ENCODE measurements around the gene NT5C3A. TPM values are rescaled to one million over a fixed set of nuclear protein-coding genes. Genes with fewer than 3 reads are reported as not detected.
"Not testable (repeated sequence)": the region's sequence is repeated elsewhere in the genome, so short reads cannot be mapped to it uniquely, and the experiment has no call there.

Gene NT5C3A
- total and polyA plus RNA-seq, 9 donors: 17.4 to 33.0 (median 22.4) TPM

- Histone ChIP-seq H3K4me1 (ENCODE audit: insufficient read depth) (no peaks in the 10 kb centered on the region), H3K9me3 (no peaks in the 10 kb centered on the region), H3K4me3 (no peak overlapping the region), H3K36me3 (no peaks in the 10 kb centered on the region), H3K27me3 (no peaks in the 10 kb centered on the region), H3K27ac (no peak overlapping the region)
- 63 to 80% (median 72%) methylated on average over 3 of the region's 3 CpGs for WGBS, 3 donors
- intact Hi-C loops (cut with DNase I): loop anchor here in 1 of 4 donors (10.0 kb wide), 1 partner anchor 336 kb away; no protein-coding TSS in a partner anchor
- no peak for DNase-seq
- TF ChIP-seq POLR2A (IDR thresholded peaks at IDR 0.05): no peak
- no peak for TF ChIP-seq CTCF (IDR thresholded peaks at IDR 0.05)
- TF ChIP-seq EP300 (IDR thresholded peaks at IDR 0.05): no peak
These were observed 38.2 kb upstream of the NT5C3A start for GRCh38 chr7:33100770-33101169.

- H3K27ac ChIP-seq: no peak overlapping the region
- intact Hi-C loops (cut with DNase I): no loop called here
- 67 to 72% (median 67%) methylated on average over 4 of the region's 4 CpGs for WGBS, 3 donors
- no peaks in the 10 kb centered on the region for H3K36me3 ChIP-seq
- H3K4me3 ChIP-seq: no peak overlapping the region
- no peak for DNase-seq
- TF ChIP-seq CTCF (IDR thresholded peaks at IDR 0.05) (no peak), POLR2A (IDR thresholded peaks at IDR 0.05) (no peak), EP300 (IDR thresholded peaks at IDR 0.05) (no peak)
- H3K27me3 ChIP-seq: no peaks in the 10 kb centered on the region
- no peaks in the 10 kb centered on the region for H3K9me3 ChIP-seq
- H3K4me1 ChIP-seq (ENCODE audit: insufficient read depth): no peaks in the 10 kb centered on the region
These were observed 36.8 kb upstream of the NT5C3A start for GRCh38 chr7:33099154-33099940.

- H3K4me1 ChIP-seq (ENCODE audit: insufficient read depth); H3K4me3 ChIP-seq; H3K9me3 ChIP-seq; H3K36me3 ChIP-seq; intact Hi-C loops (cut with DNase I); H3K27ac ChIP-seq; H3K27me3 ChIP-seq; DNase-seq: not testable (repeated sequence)
- 67 to 72% (median 71%) methylated on average over 4 to 6 of the region's 6 CpGs for WGBS, 3 donors
These were observed 32.2 kb upstream of the NT5C3A start for GRCh38 chr7:33094745-33095275.

- intact Hi-C loops (cut with DNase I): no loop called here
- no peaks in the 10 kb centered on the region for H3K36me3 ChIP-seq
These were observed 30.7 kb upstream of the NT5C3A start for GRCh38 chr7:33093266-33093665.

More at GRCh38 chr7:33093266-33093665, 30.7 kb upstream of the NT5C3A start:
- no peaks in the 10 kb centered on the region for H3K27me3 ChIP-seq
- no peak overlapping the region for H3K27ac ChIP-seq
- 78 to 87% (median 85%) methylated on average over 4 of the region's 4 CpGs for WGBS, 3 donors
- no peaks in the 10 kb centered on the region for H3K9me3 ChIP-seq
- DNase-seq: no peak
- H3K4me1 ChIP-seq (ENCODE audit: insufficient read depth): no peaks in the 10 kb centered on the region
- TF ChIP-seq CTCF (IDR thresholded peaks at IDR 0.05) (no peak), POLR2A (IDR thresholded peaks at IDR 0.05) (no peak), EP300 (IDR thresholded peaks at IDR 0.05) (no peak)
- no peak overlapping the region for H3K4me3 ChIP-seq
